HG02763 (cell line): Measurements from ENCODE around the gene ZKSCAN2.

Experiments
- ATAC-seq: cut with Tn5 transposase; IDR thresholded peaks from one replicate; pipeline ENCODE4 v1.9.1; 2021; ENCODE audit warnings: mild to moderate bottlenecking, moderate library complexity; ENCODE audit not compliant: unreplicated experiment

ZKSCAN2 gene

DNA sequence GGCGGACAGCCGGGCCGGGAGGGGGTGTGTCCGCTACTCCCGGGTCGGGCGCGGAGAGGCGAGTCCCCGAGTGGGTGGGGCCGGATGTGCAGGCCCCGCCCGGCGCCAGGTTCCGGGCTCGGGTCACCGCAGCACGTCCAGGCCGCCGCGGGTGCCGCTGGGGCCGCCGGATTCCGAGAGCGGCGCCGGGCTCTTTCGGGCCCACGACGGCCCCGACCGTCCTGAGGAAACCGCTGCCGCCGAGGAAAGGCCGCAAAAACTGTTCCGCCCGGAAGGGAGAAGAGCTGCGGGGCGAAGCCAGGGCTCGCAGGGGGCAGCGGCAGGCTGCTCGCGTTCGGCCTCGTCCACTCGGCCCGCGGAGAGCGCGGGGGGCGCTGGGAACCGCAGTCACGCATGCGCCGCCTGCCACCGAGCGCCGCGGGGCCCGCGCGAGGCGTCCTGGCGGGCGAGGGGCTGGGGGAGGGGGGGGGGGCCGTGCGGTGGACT lies at the start of gene ZKSCAN2:
ZKSCAN2 (minus strand) TSS at position 376 of the 486 bp plus-strand sequence. CDS start 718 bp downstream, outside the sequence.
- ATAC-seq = peak; percentile 84

DNA sequence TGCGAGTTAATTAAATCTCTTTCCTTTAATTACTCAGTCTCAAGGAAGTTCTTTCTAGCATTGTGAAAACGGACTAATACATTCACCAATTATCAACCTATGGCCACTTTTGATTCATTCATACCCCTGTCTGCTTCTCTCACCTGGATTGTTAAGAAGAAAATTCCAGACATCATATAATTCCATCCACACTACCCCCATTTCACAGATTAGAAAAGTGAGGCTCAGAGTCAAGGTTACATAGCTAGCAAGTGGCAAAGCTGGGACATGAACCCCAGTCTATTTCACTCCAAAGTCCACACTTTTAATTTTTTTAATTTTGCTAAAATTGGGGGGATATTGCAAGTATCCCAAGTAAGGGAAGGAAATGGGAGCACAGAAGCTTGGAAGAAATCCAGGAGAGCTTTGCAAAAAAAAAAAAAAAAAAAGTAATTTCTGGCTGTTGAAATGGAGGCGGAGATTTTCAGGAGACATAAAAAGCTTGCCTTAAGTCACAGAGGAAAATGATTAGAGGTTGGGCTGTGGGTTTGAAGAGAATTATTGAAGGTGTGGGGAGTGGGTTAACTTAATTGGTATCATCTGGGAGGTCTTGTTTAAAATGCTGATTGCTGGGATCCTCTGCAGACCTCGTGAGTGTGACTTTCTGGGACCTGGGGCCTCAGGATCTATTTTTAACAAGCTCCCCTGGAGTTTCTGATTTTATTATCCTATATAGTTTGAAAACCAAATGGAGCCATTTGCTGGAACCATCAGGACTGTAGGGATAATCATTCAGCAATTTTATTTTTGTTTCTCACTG lies 42.3 kb upstream of the ZKSCAN2 start:
- no peak for ATAC-seq

DNA sequence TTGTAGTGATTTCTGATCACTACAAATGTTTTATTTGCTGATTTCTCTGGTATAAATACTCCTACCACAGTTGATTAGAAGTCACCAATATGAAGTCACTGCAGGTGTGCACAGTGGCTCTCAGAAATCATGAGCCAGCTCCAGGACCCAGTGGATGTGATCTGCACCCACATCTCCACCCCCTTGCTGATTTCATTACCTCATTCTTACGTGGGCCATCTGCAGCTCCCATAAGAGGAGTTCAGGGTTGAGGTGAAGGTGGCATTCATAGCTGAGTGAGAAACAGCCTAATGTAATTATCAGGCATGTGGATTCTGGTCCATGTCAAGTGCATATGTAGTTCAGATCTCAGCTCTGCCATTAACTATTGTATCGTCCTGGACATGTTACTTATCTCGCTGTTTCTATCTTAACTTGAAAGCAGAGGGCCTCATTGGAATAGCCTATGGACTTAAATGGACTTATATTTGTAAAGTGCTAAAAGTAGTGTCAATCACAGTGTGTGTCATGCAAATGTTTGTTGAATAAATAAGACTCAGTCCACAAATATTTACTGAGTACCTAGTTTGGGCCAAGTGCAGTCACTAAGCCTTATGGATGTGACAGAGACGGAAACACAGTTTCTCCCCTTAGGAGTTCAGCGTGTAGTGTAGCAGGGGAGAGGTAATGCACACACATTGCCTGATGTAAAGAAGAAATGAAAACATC lies 40.7 kb upstream of the ZKSCAN2 start:
- no peak for ATAC-seq

DNA sequence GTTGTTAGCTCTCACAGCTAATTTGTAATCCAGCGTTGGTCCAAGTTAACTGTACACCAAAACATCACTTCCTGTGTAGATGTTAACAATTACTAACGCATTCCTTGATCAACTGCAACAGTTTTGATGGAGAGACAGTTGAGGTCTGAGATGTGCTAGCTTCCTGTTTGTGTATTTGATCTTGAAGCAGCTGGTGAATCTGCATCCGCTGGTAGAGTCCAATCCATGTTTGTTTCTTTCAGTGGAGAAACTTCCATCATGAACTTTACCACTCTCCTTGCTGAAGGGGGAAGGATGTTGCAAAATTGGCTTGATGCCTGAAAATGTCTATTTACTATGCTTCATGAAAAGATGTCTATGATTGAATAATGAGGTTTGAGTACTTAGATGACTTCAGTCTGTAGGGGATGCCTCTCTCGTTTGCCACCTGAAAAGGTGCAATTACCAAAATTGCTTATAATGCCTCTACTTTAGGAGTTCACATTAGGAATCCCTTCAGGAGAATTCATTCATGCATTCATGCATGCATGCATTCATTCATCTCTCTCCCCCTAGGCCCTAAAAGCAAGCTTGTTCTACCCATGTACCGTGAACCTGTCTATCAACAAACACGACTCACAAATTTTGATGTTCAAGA lies 39.6 kb upstream of the ZKSCAN2 start:
- no peak for ATAC-seq

DNA sequence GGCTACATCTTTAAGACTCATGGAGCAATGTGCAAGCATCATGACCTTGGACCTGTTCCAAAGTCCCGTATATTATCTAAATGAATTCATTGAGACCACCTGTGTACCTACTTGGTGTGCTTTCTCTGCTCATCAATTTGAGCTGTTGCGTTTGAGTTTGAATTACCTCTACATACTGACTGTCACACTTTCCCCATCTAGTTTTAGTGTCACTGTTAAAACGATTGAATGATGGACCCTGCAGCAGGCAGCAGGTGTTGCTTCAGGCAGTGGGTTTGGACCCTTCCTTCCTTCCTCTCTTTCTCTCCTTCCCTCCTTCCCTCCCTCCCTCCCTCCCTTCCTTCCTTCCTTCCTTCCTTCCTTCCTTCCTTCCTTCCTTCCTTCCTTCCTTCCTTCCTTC lies 33.9 kb upstream of the ZKSCAN2 start:
- ATAC-seq = no peak

DNA sequence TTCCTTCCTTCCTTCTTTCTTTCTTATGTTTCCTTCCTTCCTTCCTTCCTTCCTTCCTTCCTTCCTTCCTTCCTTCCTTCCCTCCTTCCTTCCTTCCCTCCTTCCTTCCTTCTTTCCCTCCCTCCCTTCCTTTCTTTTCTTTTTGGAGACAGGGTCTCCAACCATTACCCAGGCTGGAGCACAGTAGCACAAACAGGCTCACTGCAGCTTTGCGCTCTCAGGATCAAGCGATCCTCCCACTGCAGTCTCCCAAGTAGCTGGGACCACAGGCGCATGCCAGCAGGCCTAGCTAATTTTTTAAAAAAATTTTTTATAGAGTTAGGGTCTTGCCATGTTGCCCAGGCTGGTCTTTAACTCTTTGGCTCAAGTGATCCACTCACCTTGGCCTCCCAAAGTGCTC lies 31.8 kb upstream of the ZKSCAN2 start:
- ATAC-seq = no peak

DNA sequence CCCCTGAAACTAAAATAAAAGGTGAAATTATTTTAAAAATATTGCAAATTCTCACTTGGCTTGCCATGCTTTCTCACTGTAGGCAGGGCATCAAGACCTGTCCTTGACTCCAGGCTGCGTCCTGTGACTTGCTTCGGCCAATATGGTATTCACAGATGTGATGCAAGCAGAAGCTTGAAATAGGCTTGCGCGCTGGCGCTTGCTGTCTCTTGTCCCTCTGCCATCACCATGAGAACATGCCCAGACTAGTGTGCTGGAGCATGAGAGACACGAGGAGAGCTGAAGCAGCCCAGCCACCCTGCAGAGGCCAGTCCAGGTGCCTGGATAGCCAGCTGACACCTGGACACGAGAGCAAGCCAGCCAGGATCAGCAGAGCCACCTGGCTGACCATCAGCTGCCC lies 21.8 kb upstream of the ZKSCAN2 start:
- ATAC-seq = no peak

DNA sequence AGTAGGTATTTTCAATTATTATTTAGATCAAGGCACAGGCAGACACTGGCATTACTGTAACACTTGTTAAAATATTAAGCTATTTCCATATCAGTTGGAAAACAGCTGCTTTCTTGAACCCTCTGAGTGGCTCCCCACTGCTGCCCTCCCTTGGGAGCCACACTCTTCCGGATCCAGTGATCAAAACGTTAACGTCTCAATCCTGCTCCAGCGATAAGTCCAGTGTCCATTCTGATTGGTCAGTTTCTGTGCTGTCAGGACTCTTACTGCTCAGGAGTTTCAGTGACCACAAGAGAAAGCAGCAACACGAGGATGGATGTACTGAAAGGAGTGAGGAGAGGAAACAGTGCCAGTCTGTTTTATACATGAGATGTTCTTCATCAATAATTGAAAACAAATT lies 13.8 kb upstream of the ZKSCAN2 start:
- no peak for ATAC-seq

DNA sequence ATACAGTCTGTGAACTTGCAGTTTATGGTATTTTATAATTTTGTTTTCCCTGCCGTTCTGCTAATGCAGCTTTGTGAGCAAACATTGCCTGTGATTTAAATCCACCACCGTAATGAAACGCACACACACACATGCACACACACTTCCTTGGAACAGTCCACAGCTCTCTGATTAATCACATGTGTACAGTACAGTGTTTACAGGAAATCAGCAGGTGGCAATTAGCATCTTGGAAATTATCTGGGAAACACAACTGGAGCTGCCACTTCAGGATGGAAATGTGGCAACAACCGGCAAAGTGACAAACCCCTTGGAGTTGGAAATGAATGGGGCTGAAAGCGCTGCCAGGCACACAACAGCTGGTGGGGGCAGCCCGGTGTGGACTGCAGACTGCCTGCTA lies 12.9 kb upstream of the ZKSCAN2 start:
- no peak for ATAC-seq

DNA sequence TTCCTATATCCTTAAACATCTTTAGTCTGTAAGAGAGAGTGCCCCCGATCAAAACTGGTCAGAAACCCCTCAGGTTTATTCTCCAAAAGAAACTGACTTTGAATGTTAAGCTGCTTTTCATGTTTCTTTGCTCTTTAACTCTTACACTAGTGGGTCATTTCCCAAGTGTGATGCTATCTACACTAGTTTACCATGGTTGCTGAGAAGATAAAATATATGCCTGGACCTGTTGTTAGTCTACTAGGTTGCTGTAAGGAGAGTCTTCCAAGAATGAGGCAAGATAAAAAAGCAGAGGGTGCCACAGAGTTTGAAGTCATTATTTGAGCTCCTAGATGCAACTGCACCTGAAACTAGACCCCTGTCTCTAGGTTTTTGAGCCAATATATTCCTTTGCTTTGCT lies 12.2 kb upstream of the ZKSCAN2 start:
- ATAC-seq = no peak

DNA sequence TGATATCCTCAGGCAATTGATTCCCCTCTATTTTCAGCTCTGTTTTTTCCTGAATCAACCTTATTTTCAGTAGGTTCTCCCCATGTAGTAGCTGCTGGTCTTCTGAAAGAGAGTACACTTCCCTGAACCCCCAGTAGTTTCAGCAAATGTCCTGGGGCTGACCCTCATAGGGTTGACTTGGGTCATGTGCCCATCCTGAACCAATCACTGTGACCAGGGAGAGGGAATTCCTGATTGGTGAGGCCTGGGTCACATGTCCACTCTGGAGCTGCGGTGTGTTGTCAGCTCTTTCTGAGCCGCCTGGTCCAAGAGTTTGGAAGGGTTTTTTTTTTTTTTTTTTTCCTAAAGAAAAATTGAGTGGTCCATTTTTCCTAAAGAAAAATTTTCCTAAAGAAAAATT lies 8.3 kb upstream of the ZKSCAN2 start:
- ATAC-seq = no peak

DNA sequence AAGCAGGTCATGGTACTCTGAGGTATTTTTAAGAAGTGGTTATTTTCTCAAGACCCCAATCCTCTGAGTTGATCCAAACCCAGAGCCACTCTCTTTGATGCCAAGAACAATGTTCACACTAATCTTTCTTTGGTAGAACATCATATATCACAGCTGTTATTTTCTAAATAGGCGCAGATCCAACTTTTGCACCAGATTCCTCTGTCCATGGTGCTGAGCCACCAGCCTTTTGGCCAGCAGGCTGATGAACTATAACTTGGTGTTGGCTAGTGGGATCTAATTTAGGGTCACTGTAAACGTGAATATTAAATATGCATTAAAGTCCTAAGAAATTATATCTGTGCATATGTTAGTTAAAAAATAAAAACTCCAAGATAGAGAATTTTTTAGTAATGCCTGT lies 7.0 kb upstream of the ZKSCAN2 start:
- no peak for ATAC-seq

DNA sequence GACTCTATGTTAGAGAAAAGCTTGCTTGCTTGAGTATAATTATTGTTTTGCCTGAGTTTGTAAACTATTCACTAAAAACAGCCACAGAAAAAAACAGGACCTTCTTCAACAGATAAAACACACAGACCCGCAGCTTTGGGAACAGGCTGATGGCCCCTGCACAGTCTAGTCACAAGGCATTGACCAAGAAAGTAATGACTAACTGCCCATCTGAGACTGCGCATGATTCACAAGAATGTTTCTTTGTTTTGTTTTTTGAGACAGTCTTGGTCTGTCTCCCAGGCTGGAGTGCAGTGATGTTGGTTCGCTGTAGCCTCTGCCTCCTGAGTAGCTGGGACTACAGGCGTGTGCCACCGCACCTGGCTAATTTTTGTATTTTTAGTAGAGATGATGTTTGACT lies 2.8 kb upstream of the ZKSCAN2 start:
- ATAC-seq = no peak

DNA sequence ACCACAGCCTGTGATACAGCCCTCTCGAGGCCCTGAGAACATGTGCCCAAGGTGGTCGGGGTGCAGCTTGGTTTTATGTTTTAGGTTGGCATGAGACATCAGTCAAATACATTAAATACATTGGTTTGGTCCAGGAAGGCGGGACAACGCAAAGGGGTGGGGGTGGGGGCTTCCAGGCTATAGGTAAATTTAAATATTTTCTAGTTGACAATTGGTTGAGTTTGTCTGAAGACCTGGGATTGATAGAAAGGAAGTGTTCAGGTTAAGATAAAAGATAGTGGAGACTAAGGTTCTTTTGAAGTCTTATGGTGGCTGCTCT lies 1.2 kb upstream of the ZKSCAN2 start:
- ATAC-seq = no peak

DNA sequence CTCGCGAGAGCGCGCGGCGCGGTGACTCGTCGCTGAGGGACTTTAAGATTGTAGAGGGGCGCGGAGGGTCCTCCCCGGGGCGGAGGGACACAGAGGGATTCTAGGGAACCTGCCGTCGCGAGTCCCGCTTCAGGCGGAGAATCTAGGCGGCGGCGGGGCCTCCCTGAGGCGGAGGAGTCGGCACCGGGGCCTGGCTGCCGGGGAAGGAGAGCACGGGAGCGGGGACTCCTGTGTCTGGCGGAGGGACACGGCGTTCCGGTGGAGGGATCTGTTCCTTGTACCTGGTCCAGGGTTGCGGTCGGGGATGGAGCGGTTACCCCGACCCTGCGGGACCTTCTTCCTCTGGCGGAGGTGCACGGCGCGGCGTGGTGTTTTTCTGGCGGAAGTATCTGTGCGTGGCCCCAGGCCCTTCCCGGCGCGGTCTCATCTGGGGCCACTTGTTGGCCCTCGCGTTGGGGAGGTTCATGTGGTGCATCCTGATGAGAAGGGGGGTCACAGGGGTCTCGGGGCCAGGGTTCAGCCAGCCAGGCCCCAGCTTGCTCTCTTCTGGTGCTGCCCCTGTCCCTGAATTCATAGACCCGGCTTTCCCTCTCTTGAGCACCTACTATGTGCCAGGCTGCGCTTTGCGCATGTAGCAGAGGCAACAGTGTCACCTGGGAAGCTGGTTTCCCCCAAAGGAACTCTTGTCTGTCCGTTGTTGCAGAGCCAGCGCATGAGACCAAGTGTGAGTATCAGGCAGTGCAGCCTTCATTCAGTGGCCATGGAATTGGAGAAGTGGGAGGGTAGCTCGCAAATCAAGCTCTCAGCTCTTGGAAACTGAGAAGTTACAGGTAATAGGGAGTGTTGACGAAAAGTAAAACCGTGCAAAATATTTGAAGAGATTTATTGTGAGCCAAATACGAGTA lies 563 bp upstream of the ZKSCAN2 start:
- peak; percentile 35 for ATAC-seq

DNA sequence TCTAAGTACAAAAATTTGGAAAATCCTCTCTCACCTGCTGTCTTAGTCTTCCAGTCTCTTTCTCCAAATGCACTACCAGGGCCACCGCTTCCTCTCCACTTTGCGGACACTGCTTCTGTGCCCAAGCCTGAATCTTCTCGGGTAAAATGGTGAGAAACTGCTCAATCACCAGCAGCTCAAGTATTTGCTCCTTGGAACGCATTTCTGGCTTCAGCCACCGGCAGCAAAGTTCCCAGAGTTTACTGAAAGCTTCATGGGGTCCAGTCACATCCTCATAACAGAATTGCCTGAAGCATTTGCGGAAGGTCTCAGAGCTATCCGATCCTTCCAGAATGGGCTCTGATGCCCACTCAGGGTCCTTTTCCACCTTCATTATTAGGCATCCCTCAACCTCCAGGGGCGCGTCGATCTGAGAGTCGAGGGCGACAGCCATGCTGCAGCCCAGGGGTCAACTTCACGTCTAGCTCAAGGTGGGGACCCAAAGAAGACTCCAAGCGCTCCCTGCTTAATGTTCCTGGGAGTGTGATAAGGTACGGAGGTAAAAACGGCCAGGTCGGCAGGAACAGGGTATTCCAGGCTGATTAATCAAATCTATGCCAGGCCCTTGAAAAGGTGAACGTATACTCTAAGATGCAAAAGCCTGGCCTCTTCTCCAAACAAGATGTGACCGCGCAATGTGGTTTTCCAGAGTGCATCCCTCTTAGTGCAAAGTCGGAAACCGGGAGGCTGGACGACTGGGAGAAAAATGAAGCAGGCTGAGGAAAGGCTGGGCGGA lies 763 bp downstream of the ZKSCAN2 start:
- peak; percentile 1 for ATAC-seq

DNA sequence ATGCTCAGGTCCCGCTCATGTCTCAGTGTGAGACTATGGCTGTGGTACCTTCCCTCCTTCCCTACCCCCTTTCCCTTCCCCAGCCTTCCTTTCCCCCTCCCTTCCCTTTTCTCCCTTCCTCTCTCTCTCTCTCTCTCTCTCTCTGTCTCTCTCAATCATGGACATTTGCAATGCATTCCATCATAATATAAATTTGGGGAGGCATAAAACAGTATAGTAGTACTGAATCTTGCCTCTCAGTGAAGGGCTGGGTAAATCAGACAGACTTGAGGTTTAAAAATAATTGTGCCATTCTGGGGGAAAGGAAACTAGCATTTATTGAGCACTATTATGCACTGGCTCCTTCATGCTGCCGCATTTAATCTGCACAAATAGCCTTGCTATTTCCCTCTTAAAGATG lies 4.3 kb downstream of the ZKSCAN2 start:
- ATAC-seq = no peak

DNA sequence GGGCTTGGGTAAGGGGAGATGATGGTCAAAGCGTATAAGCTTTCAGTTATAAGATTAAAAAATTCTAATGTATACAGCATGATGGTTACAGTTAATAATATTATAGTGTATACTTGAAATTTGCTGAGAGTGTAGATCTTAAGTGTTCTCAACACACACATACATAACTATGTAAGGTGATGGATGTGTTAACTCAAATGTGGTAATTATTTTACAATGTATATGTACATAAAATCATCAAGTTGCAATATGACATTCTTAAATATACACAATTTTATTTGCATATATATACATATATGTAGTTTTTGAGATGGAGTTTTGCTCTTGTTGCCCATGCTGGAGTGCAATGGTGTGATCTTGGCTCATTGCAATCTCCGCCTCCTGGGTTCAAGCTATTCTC lies 7.2 kb downstream of the ZKSCAN2 start:
- no peak for ATAC-seq

DNA sequence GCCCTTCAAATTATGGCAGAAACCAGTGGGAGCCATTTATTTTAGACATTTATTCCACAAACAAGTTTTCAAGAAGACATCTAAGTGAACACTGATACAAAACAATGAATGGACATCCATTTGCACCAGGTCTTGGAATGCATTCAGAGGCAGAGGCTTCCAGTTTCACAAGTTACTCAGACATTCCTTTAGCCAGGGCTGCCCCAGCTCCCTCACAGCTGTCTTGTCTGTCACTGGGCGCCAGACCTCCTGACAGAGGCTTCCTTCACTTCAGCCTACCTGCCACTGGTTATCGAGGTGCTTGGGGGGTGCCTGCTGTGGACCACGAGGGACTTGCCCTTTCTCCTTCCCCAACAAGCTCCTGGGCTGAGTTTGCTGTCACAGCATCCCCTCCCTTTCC lies 21.7 kb downstream of the ZKSCAN2 start:
- no peak for ATAC-seq

DNA sequence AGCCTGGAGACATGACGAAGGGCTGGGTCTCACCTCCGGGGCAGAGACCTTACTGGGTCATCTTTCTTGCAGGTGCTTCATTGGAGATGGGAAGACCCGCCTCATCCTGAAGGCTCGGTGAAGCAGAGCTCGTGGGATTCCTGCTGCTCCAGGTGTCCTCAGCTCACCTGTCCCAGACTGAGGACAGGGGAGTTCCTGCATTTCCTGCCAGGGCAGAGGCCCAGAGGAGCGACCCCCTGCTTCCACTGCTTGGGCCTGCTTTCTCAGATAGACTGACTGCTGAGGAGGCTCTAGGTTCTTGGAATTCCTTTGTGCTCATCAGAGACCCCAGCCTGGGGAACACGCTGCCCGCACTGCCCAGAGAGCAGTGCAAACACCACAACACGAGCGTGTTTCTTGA lies 29.3 kb downstream of the ZKSCAN2 start:
- no peak for ATAC-seq
